GM21381 (cell line): ENCODE results near the gene LIMK1.
"Not testable (repeated sequence)": the region's sequence is repeated elsewhere in the genome, so short reads cannot be mapped to it uniquely, and the experiment has no call there.

Experiments used
- ATAC-seq: cut with Tn5 transposase; IDR thresholded peaks from one replicate; pipeline ENCODE4 v1.9.1; 2021; ENCODE audit warnings: mild to moderate bottlenecking, moderate library complexity; ENCODE audit not compliant: unreplicated experiment

LIMK1 gene

GRCh38 chr7:74119831-74120230 is 36.2 kb downstream of the LIMK1 start:
- ATAC-seq: no peak

GRCh38 chr7:74121401-74122249 is 38.0 kb downstream of the LIMK1 start:
- ATAC-seq: no peak

- ATAC-seq: not testable (repeated sequence)
Measured at GRCh38 chr7:74123892-74124291, 40.3 kb downstream of the LIMK1 start.

GRCh38 chr7:74126220-74126880 is 42.7 kb downstream of the LIMK1 start:
- no peak for ATAC-seq

GRCh38 chr7:74129887-74130286 is 46.3 kb downstream of the LIMK1 start:
- no peak for ATAC-seq

- no peak for ATAC-seq
Measured at GRCh38 chr7:74130518-74130917, 46.9 kb downstream of the LIMK1 start.

- no peak for ATAC-seq
Measured at GRCh38 chr7:74134117-74134620, 50.6 kb downstream of the LIMK1 start.

GRCh38 chr7:74138334-74138867 is 54.8 kb downstream of the LIMK1 start:
- no peak for ATAC-seq

- no peak for ATAC-seq
Measured at GRCh38 chr7:74138945-74139843, 55.6 kb downstream of the LIMK1 start.

GRCh38 chr7:74141705-74142104 is 58.1 kb downstream of the LIMK1 start:
- ATAC-seq: no peak

GRCh38 chr7:74143383-74143782 is 59.8 kb downstream of the LIMK1 start:
- ATAC-seq: no peak

- ATAC-seq: no peak
Measured at GRCh38 chr7:74148491-74148890, 64.9 kb downstream of the LIMK1 start.

- ATAC-seq: no peak
Measured at GRCh38 chr7:74149071-74149470, 65.5 kb downstream of the LIMK1 start.

- ATAC-seq: no peak
Measured at GRCh38 chr7:74149603-74150002, 66.0 kb downstream of the LIMK1 start.

- ATAC-seq: no peak
Measured at GRCh38 chr7:74153736-74154135, 70.1 kb downstream of the LIMK1 start.

- no peak for ATAC-seq
Measured at GRCh38 chr7:74155810-74156395, 72.3 kb downstream of the LIMK1 start.

- ATAC-seq: no peak
Measured at GRCh38 chr7:74157605-74158004, 74.0 kb downstream of the LIMK1 start.

- ATAC-seq: no peak
Measured at GRCh38 chr7:74164985-74165456, 81.4 kb downstream of the LIMK1 start.

GRCh38 chr7:74165867-74166593 is 82.4 kb downstream of the LIMK1 start:
- ATAC-seq: no peak

GRCh38 chr7:74167324-74167723 is 83.7 kb downstream of the LIMK1 start:
- not testable (repeated sequence) for ATAC-seq
